AG10803 (cell line): ENCODE measurements around the gene WDR82.

Experiments used
- DNase-seq: peaks from one replicate; pipeline ENCODE4 v3.0.0; 2010; ENCODE audit warnings: low read depth
- H3K4me3 ChIP-seq: 2 replicates; pipeline ENCODE4 v1.5.1; 2011; ENCODE audit warnings: mild to moderate bottlenecking, low read length, control low read depth
- TF ChIP-seq, protein P1 (sequence below): conservative IDR thresholded peaks from 2 replicates; pipeline ENCODE4 v1.5.1; 2011; ENCODE audit warnings: mild to moderate bottlenecking, low read length, control low read depth, inconsistent platforms

WDR82 gene

GRCh38 chr3:52315006-52315405 is 36.6 kb upstream of the WDR82 start:
- TF ChIP-seq, protein P1, sequence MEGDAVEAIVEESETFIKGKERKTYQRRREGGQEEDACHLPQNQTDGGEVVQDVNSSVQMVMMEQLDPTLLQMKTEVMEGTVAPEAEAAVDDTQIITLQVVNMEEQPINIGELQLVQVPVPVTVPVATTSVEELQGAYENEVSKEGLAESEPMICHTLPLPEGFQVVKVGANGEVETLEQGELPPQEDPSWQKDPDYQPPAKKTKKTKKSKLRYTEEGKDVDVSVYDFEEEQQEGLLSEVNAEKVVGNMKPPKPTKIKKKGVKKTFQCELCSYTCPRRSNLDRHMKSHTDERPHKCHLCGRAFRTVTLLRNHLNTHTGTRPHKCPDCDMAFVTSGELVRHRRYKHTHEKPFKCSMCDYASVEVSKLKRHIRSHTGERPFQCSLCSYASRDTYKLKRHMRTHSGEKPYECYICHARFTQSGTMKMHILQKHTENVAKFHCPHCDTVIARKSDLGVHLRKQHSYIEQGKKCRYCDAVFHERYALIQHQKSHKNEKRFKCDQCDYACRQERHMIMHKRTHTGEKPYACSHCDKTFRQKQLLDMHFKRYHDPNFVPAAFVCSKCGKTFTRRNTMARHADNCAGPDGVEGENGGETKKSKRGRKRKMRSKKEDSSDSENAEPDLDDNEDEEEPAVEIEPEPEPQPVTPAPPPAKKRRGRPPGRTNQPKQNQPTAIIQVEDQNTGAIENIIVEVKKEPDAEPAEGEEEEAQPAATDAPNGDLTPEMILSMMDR: no peak
- no peak for DNase-seq
- H3K4me3 ChIP-seq: no peak overlapping the region

DNA sequence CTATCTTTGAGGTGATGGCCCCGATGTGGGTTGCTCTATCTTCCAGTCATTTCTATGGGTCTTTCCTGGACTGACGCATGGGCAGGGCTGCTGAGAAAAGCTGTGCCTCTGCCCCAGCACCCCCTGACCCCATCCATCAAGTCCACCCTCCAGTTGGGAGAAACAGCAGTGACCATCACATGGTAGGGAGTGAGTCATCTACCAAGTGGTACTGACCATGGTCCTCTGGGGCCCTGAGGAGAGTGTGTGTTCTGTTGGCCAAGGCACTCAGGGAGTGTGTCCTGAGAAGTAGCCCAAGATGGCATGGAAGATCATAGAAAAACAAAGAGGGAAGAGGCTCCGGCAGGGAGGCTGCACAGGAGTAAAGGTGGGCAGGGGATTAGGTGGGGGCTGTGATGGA is 36.0 kb upstream of the WDR82 start:
- H3K4me3 ChIP-seq: no peak overlapping the region
- TF ChIP-seq, protein P1: no peak
- no peak for DNase-seq

DNA sequence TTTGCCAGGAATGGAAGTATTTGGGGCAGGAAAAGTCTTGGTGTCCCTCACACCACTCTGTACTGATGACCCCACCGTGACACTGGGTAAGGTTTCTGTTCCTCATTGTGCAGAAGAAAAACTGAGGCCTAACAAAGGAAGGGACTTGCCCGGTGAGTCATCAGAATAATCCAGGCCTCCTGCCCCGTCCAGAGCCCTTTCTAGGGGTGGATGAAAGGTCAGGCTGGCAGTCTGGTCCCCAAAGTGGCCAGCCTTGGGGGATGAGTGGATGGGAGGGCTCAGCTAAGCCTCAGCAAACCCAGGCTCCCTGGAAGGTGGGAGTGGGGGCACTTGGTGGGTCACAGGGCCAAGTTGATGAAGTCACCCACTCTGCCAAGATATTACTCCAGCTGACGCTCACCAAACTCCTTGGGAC is 35.3 kb upstream of the WDR82 start:
- TF ChIP-seq, protein P1: no peak
- H3K4me3 ChIP-seq: no peak overlapping the region
- DNase-seq: peak; percentile 14

- H3K4me3 ChIP-seq: no peak overlapping the region
- TF ChIP-seq, protein P1: no peak
- no peak for DNase-seq
Observed at GRCh38 chr3:52313188-52313773, 34.8 kb upstream of the WDR82 start.

- DNase-seq: no peak
- no peak overlapping the region for H3K4me3 ChIP-seq
- TF ChIP-seq, protein P1: no peak
Observed at GRCh38 chr3:52311576-52312119, 33.2 kb upstream of the WDR82 start.

DNA sequence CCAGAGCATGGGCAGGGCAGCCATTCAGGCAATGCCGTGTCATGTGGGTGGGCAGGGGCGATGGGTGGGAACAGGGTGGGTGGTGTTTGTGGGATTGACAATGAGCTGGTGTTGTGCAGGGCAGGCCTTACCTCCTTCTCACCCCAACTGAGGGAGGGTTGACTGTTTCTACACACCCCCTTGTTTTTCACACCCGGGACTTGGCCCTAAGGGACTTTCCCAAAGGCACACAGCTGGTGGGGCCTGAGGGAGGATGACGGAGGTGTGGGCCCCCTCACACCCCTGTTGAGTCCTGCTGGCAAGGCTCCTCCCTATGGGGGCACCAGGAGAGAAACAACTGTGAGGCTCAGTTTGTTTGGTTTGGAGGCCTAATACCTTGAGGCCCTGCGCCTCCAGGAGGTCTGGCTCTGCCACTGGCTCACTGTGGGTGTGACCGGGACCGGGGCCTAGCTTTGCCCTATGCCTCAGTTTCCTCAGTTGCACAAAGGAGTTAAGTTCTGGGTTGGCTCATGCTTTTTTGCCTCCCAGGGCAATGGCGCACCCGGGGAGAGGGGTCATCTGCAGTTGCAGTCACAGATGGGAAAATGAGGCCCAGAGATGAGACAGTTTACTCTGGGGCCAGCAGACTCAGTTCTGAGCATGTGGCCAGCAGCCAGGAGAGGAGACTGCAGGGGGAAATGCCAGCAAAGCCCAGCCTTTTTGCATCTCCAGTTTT is 32.6 kb upstream of the WDR82 start:
- TF ChIP-seq, protein P1: no peak
- no peak overlapping the region for H3K4me3 ChIP-seq
- DNase-seq: no peak

DNA sequence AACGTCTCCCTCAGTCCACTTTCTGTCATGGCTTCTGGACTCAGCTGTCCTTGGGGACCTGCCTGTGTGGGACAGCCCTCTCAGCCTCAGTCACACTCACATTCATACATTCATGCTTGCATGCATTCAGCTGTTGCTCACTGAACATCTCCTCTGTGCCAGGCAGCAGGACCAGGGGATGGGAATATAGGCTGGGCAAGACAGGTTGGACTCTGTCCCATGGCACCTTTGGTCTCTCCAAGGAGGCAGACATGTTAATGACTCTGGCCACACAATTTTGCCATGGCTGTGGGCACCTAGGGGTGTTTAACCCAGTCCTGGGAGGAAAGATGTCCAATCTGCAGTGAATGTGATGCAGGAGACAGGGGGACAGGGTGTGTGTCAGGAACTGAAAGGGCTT is 29.9 kb upstream of the WDR82 start:
- H3K4me3 ChIP-seq: no peak overlapping the region
- DNase-seq: no peak
- TF ChIP-seq, protein P1: no peak
